ENCODE results near the gene SCRN1.

The SCRN1 gene, protein sequence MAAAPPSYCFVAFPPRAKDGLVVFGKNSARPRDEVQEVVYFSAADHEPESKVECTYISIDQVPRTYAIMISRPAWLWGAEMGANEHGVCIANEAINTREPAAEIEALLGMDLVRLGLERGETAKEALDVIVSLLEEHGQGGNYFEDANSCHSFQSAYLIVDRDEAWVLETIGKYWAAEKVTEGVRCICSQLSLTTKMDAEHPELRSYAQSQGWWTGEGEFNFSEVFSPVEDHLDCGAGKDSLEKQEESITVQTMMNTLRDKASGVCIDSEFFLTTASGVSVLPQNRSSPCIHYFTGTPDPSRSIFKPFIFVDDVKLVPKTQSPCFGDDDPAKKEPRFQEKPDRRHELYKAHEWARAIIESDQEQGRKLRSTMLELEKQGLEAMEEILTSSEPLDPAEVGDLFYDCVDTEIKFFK

DNA sequence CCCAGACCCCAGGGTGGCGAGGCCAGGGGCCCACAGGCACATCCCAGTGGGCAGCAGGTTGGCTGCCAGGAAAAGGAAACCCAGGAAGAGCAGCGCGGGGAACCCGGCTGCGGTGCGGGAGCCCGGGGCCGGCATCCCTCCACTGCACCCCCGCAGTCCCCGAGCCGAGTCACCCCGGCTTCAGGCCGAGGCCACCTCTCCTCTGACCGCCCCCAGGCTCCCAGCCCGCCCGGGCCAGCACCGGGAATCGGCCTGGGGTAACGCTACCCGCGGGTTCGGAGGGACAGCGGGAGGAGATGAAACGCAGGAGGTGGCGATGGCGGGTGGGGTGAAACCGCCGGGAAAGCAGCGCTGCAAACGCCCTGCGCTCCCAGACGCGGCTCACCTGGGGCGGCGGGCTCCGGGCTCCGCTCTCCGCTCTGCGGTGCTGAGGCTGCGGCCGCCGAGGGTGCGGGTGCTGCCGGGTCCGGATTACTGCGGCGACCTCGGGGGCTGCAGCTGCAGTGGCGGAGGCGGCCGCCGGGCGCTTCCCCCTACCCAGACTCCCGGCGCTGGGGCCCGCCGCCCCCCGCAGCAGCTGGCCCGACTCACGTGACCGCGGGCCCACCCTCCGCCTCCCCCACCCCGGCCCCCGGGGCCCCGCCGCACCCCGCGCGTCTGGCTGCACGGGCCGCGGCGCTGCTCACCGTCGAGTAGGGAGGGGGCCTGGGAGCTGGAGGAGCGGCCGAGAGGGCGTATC lies at the start of gene SCRN1:
TSS of gene SCRN1 (minus strand) at position 545 of the 739 bp plus-strand sequence. CDS start 20,734 bp downstream, outside the sequence.
- DNase-seq = peak in 1 of 2 experiments; percentile 3

DNA sequence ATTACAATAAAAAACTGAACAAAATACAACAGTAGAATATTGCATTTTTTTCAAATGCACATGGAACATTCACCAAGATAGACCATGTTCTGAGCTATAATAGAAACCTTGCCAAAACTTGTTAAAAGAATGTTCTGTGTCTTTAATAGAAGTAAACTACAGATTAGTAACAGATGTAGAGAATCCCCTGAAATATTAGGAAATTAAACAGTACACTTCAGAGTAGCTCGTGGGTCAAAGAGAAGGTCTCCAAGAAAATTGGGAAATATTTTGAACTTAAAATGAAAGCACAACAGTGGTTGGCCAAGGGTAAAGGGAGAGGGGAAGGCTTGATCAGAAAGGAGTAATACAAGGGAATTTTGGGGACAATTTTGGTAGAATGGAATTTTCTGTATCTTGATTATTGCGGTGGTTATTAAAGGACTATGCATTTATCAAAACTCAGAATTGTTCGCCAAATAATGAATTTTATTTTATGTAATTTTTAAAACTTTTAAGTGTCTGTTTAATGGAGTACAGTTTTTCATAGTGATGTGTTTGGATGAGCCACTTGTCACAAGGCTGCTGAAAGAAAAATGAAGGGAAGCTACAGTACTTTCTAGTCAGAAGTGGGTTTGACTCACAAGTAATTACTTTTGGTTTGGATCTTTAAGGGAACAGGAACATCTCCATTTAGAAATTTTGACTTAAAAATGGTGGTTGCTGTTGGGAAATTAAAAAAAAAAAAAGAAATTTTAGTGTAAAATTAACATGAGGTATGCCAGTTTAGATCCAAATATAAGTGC lies 48.8 kb upstream of the SCRN1 start:
- DNase-seq = no peak

DNA sequence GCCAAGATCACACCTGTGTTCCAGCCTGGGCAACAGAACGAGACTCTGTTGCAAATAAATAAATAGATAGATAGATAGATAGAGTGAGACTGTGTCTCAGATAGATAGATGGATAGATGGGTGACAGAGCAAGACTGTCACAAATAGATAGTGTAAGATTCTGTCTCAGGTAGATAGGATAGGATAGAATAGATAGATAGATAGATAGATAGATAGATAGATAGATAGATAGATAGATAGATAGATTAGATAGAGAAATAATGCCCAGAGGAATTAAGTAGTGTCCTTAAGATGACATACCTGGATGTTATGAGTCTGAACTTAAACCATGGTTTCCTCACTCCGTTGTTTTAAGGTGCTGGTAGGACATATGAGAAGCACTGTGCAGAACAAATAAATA lies 46.6 kb upstream of the SCRN1 start:
- no peak for DNase-seq

DNA sequence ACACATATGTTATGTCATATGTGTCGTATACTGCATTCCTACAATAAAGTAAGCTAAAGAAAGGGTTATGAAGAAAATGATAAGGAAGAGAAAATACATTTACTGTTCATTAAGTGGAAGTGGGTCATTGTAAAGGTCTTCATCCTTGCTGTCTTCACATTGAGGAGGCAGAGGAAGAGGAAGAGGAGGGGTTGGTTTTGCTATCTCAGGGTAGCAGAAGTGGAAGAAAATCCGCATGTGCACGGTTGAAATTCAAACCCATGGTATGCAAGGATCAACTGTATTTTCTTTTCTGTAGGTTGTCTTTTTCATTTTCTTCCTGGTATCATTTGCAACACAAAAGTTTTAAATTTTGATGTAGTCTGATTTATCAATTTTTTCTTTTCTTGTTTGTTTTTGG lies 44.9 kb upstream of the SCRN1 start:
- DNase-seq = no peak

DNA sequence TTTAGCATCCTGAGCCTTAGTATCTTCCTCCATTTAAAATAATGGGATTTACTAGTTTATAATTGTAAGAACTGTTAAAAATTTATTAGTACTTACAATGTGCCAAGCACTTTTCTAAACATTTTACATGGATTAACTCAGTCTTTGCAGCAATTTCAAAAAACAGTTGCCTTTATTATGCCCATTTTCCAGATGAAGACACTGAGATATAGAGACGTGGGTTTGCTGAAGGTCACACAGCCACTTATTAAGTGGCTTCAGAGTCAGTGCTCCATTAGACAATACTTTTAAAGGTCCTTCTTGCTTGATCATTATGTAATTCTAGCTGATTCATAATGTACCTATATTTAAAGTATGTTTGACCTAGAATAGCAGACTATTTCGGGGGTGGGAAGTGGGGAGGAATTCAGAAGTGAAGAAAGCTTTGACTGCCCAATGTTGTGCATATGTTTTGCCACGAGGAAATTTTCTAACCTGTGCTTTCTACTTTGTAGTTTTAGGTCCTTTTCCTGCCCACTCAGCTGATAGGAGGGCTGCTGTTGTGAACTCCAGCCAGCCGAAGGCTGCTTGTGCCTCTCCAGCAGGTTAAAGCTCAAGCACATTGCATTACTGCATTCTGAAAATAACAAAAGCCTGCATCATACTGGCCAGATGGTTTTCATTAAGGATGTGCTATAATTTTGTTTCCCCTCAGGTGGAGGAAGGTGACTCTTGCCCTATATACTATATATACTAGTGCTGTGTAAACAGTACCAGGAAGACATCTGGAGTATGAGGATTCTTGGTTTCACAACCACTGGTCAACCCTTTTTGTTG lies 42.9 kb upstream of the SCRN1 start:
- DNase-seq = no peak

DNA sequence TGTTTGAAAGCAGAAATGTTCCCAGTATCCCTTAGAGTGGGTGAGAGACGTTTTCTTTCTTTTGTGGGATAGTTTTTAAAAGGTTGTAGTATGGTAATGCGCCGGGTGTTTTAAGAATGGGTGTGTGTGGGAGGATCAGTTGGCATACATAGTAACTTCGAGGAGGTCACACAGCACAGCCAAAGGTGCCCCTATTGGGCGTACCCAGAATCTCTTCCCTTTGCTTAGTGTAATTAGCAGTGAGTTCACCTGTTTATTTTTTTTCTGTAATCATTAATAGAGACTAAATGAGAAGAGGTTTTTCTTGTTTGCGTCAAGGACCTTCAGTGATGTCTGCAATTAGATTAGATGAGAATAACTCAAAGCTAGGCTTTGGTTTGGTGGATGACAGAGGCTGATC lies 40.1 kb upstream of the SCRN1 start:
- peak; percentile 7 to 17 for DNase-seq

DNA sequence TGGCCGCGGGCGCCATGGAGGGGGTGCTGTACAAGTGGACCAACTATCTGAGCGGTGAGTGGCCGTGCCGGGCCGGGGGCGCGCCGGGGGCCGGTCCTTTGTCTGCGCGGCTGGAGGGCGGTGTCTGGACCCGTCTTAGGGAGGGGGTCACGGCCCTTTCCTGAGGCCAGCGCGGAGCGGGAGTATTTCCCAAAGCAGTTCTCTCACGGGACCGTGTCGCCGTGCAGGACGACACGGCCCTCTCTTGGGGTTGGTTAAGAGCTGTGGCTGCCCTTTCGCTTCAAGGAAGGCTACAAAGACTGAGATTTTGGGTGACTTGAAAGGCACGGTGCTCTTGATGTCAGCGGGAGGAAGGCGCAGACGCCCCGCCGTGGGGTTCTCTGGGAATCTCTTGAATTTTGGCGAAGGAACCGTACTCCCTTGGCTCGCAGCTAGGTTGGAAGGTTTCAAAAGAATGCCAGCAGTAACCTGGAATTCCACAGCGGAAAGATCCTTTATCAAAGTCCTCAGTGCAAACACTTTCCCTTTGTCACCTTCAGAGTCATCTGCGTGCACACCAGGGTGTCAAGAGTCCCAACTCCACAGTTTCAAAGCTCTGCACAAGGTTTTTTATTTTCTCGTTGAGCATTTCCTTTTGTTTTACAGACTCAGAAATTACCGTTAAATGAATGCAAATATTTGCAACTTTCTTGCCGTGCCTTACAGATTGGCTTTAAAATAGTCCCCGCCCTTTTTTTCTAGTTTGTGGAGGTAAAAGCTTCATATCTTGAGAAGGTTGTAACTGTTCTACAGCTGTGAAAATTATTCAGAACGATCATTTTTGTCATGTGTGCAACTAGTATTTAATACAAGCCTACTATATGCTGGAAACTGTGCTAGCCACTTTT lies 39.4 kb upstream of the SCRN1 start:
- DNase-seq = peak; percentile 2 to 6

DNA sequence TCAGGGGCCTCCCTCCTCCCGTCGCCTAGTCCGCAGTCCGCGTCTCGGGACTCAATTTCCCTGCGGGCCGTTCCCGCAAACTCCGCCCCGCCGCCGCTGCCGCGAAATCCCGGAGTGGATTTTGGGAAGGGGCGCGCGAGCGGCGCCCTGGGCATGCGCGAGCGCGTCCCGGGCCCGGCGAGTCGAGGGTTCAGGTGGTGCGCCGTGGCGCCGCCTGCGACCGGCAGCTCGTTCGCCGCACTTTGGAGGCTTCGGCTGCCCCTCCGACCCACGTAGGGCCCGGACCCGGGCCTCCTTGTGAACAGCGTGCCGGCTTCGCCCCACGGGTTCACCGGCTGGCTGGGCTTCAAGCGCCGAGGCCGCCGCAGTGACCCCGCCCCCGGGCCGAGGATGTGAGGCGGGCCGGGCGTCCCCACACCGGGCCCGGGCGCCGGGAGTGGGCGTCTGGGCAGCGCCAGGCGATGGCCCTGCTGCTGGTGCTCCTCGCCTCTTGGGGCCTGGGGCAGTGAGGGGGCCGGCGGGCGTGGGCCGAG lies 38.7 kb upstream of the SCRN1 start, which contains the start of gene PLEKHA8:
TSS of gene PLEKHA8 (plus strand) at position 197 of the 533 bp plus-strand sequence. CDS start 351 bp downstream, outside the sequence.
- peak; percentile 80 to 81 for DNase-seq

DNA sequence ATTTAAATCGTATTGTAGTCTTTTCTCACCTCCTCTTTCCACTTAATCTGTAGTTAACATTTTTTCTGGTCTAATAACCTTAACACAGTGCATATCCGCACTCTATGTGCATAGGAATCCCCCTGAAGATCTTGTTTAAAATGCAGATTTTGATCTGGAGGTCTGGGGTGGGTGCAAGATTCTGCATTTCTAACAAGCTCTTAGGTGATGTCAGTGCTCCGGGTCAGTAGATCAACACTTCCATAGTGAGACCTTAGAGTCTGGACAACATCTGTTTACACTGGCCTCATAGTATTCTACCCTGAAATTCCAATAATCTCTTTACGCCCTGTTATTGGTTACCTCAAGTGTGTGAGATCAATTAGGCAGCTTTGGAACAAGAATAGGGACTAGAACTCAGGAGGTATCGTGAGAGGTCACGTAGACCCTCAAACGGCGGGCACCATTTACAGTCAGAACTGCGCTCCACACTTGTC lies 38.2 kb upstream of the SCRN1 start:
- DNase-seq = no peak

DNA sequence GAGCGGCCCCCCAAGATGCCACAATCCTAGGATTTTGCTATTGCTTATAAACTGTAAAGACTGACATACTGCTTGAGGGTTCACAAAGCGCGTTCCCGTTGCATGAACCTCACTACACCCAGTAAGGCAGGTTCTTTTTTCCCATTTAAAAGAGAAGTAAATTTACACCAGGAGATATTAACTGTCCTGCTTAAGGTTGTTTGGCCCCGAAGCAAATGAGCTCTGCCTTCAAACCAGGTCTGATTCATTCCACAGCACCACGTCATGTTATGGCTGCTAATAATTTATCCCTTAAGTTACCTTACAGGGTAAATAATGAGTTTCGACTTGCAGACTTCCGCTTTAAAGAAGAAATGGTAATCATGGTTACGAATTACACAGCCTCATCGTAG lies 37.5 kb upstream of the SCRN1 start:
- peak; percentile 11 to 14 for DNase-seq

DNA sequence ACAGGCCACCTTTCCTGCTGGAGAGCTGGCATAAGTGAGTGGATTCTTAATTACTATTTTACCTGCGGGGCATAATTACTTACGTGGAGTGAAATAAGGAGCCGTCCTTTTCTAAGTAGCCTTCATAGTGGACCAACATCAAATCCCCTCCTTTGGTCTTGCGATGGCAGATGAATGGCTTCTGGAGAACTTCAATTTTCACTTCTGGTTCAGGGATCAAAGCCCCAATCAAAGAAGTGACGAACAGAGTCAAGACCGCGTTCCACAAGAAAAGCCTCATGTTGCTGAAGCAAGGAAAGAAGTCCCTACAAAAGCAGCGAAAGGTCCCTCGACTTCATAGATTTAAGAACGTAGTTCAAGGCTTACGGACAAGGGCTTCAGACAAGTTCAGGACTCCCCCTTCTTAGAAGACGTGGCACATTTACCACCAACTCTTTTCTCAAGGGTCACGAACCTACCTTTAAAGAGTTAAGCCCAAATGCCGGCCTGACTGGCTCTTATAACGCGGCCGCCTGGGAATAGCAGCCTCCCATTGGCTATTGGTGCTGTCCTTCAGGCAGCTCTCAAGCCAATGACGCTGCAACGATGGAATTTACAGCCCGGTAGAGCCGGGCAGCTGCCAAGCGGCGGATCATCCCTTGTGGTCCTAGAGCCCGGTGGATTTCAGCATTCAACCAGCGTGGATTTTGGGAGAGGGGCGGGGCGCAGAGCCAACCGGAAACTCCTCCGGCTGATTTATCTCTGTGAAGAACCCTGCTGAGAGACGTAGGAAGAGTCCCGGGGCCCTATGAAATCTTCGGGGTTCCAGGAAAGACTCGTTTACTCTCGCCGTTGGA lies 36.8 kb upstream of the SCRN1 start, which contains the start of gene FKBP14:
TSS of gene FKBP14 (minus strand) at position 474 of the 836 bp plus-strand sequence. CDS start at position 280, 194 bp downstream.
- peak; percentile 86 to 88 for DNase-seq

DNA sequence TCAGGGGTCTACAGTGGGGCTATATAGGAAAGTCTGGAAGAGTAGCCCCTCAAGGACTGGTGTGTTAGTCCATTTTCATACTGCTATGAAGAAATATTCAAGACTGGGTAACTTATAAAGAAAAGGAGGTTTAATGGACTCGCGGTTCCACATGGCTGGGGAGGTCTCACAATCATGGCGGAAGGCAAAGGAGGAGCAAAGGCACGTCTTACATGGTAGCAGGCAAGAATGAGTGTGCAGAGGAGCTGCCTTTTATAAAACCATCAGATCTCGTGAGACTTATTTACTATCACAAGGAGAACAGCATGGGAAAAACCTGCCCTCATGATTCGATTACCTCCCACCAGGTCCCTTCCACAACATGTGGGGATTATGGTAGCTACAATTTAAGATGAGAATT lies 33.9 kb upstream of the SCRN1 start:
- no peak for DNase-seq

DNA sequence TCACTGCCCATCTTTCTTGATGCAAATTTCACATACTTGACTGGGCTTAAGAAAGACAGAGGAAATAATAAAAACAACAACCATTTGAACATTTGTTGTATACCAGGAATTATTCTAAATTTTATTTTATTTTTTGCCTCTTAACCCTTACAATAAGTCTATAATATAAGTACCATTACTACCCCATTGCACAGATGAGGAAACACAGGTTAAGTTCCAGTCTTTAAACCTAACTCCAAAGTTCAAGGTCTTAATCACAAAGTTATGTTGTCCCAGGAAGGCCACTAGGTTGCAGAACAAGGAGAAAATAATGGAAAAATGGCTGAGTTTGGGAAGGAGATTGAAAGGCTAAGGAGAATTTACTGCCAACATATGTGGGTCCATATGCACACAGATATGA lies 33.4 kb upstream of the SCRN1 start:
- DNase-seq = no peak

DNA sequence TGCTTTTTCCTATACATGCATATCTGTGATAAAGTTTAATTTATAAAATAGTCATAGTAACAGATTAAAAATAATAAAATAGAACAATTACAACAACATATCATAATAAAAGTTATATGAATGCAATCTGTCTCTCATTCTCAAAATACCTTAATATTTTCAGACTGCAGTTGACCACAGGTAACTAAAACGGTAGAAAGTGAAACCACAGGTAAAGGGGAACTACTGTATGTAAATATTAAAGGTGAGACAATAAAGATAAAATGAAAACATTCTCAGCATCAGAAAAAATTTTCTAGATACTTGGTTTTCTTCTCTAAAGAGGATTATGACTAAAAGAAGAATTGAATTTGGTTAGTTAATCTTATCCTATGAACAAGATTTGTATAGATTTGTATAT lies 30.9 kb upstream of the SCRN1 start:
- no peak for DNase-seq

DNA sequence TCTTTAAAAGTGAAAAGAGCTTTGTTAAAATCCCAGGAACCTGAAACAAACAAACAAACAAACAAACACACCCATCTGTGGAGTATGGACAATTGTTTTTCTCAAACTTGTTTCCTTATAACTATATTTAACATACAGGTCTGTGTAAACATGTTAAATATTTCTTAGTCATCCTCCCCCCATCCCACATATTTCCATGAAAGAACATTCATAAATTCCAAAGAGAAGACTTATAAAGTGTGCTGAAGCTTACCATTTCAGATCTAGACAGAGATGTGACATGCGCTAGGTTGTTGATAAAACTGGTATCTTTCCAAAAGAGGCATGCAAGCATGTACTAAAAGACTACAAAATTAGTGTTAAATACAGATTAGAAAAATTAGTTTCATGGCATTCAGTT lies 30.4 kb upstream of the SCRN1 start:
- no peak for DNase-seq

DNA sequence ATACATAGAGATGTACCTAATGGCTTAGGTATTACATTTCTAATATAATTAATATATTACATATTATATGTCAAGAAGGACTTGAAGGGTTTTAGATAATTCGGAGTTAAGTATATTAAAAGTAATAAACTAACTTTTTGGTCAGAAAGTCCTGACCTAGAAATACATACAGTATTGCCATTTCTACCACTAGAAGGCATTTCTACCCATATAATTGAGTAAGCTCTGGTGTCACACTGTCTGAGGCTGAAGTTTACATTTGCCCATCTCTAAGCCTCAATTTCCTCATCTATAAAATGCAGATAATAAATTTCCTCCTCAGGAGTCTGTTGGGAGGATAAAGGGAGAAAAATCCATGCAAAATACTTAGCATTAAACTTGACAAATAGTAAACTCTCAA lies 29.8 kb upstream of the SCRN1 start:
- DNase-seq = no peak

DNA sequence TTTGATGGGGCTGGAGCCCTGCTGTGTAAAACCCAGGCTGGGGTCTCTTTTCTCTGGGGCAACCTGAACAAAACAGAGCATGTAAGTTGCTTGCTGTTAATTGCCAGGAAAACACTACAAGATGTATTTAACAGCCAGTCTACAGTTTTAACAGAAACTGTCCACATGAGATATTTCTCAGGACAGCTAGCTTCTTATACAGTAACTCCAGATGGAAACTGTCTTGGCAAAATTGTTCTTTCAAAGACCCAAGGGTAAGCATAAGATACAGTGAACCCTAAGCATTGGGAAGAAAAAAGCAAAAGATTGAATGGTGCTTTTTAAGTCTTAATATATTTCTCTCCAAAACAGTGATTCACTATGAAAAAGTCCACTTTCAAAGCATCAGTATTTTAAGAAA lies 28.9 kb upstream of the SCRN1 start:
- no peak for DNase-seq

DNA sequence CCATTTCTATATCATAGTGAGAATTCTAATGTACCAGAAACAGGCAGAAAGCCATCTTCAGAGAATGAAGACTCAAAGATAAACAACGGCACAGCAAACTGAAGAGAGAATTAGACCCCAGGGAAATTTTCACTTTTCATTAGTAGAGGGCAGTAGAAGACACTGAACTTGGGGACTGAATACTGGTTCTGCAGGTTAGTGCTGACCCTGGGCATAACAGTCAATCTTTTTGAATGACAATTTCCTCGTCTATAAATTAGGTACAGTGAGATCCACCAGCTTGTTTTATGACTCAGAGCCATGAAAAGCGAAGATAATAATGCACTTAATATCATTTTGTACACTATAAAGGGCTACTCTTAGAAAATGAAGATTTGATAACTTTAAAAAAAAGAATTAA lies 23.2 kb upstream of the SCRN1 start:
- no peak for DNase-seq

DNA sequence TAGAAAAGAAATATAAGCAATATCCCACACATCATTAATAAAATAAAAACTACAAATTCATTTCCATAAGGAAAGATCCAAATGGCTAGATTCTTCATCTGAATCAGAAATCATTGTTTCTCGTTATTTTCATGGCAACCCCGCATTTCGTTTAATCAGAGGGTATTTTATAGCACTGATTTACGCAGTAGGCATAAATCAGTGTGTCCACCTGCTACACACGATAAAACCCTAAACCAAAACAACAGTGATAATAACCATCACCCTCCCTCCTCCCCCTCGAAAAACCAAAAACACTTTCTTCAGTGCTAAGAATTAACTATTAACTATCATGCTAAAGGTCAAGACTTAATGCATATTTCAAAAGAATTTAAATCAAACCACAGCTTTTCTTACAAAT lies 20.4 kb upstream of the SCRN1 start:
- DNase-seq = no peak

DNA sequence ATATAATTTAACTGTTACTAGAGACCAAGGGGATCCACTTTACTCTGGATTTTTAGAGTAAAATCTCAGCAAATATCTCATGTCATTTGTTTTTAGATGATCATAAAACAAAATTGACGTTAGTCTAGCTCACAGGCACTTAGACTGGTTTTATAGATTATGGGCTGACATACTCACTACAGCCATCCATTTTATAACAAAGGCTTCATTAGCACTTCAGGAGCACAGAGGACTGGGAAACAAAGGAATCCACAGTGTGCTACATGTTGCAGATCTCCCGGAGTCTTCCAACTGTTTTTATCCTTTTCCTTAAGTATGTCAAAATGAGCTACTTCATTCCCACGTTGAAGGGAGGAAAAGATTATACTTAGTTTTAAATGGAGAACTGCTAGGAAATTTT lies 15.9 kb upstream of the SCRN1 start:
- no peak for DNase-seq
